Neuron (in vitro differentiated cells): ENCODE results near the gene CYP8B1.

Experiments used
- H2AFZ ChIP-seq: one replicate; pipeline ENCODE4 v1.6.1; 2013; ENCODE audit warnings: low read depth, mild to moderate bottlenecking, inconsistent platforms, low read length, moderate library complexity
- H3K27me3 ChIP-seq: one replicate; pipeline ENCODE4 v1.6.1; 2013; ENCODE audit warnings: low read length; ENCODE audit not compliant: insufficient read depth
- H3K36me3 ChIP-seq: one replicate; pipeline ENCODE4 v1.6.1; 2013; ENCODE audit warnings: low read length; ENCODE audit not compliant: insufficient read depth
- H3K4me1 ChIP-seq: one replicate; pipeline ENCODE4 v1.6.1; 2013; ENCODE audit warnings: low read length; ENCODE audit not compliant: insufficient read depth
- H3K4me3 ChIP-seq: 2 replicates; pipeline ENCODE4 v1.5.1; 2013; ENCODE audit warnings: mild to moderate bottlenecking, low read length, moderate library complexity
- H3K9me3 ChIP-seq: one replicate; pipeline ENCODE4 v1.6.1; 2013; ENCODE audit warnings: low read length

Gene CYP8B1

GRCh38 chr3:42877881-42878280, 2.2 kb upstream of the CYP8B1 start:
- H3K4me1 ChIP-seq = no peaks in the 10 kb centered on the region
- no peaks in the 10 kb centered on the region for H3K36me3 ChIP-seq
- H3K27me3 ChIP-seq = peaks cover 10% of the 10 kb centered on the region
- no peak overlapping the region for H3K4me3 ChIP-seq
- H3K9me3 ChIP-seq = no peaks in the 10 kb centered on the region
- no peak overlapping the region for H2AFZ ChIP-seq

- no peaks in the 10 kb centered on the region for H3K9me3 ChIP-seq
- no peak overlapping the region for H3K4me3 ChIP-seq
- H3K4me1 ChIP-seq = no peaks in the 10 kb centered on the region
- H2AFZ ChIP-seq = no peak overlapping the region
- H3K36me3 ChIP-seq = no peaks in the 10 kb centered on the region
- peaks cover 14% of the 10 kb centered on the region for H3K27me3 ChIP-seq
These were observed 1.5 kb upstream of the CYP8B1 start for GRCh38 chr3:42876940-42877720.

- Histone ChIP-seq H3K27me3 (peaks cover 14% of the 10 kb centered on the region), H3K36me3 (no peaks in the 10 kb centered on the region), H2AFZ (no peak overlapping the region), H3K9me3 (no peaks in the 10 kb centered on the region), H3K4me1 (no peaks in the 10 kb centered on the region), H3K4me3 (no peak overlapping the region)
These were observed 722 bp upstream of the CYP8B1 start for GRCh38 chr3:42876401-42876800.

- Histone ChIP-seq H3K9me3 (no peaks in the 10 kb centered on the region), H3K4me3 (no peak overlapping the region), H3K4me1 (no peaks in the 10 kb centered on the region), H3K36me3 (no peaks in the 10 kb centered on the region), H2AFZ (no peak overlapping the region), H3K27me3 (peaks cover 12% of the 10 kb centered on the region)
These were observed 930 bp downstream of the CYP8B1 start for GRCh38 chr3:42874749-42875148.

- Histone ChIP-seq H2AFZ (no peak overlapping the region), H3K4me1 (no peaks in the 10 kb centered on the region), H3K4me3 (no peak overlapping the region), H3K36me3 (no peaks in the 10 kb centered on the region), H3K27me3 (peaks cover 18% of the 10 kb centered on the region), H3K9me3 (no peaks in the 10 kb centered on the region)
These were observed 2.3 kb downstream of the CYP8B1 start for GRCh38 chr3:42873221-42873982.

- Histone ChIP-seq H3K4me3 (no peak overlapping the region), H3K9me3 (no peaks in the 10 kb centered on the region), H3K27me3 (peaks cover 16% of the 10 kb centered on the region), H3K4me1 (no peaks in the 10 kb centered on the region), H2AFZ (no peak overlapping the region), H3K36me3 (no peaks in the 10 kb centered on the region)
These were observed 3.0 kb downstream of the CYP8B1 start for GRCh38 chr3:42872718-42873117.

- Histone ChIP-seq H3K4me1 (no peaks in the 10 kb centered on the region), H3K9me3 (no peaks in the 10 kb centered on the region), H3K36me3 (no peaks in the 10 kb centered on the region), H3K4me3 (no peak overlapping the region), H2AFZ (no peak overlapping the region), H3K27me3 (peaks cover 16% of the 10 kb centered on the region)
These were observed 4.0 kb downstream of the CYP8B1 start for GRCh38 chr3:42871592-42872196.

GRCh38 chr3:42868841-42869240, 6.8 kb downstream of the CYP8B1 start:
- Histone ChIP-seq H3K4me1 (no peaks in the 10 kb centered on the region), H3K27me3 (peaks cover 11% of the 10 kb centered on the region), H3K36me3 (no peaks in the 10 kb centered on the region), H3K9me3 (no peaks in the 10 kb centered on the region), H2AFZ (no peak overlapping the region), H3K4me3 (no peak overlapping the region)

GRCh38 chr3:42867138-42867537, 8.5 kb downstream of the CYP8B1 start:
- Histone ChIP-seq H3K4me3 (no peak overlapping the region), H3K27me3 (peaks cover 7% of the 10 kb centered on the region), H3K4me1 (no peaks in the 10 kb centered on the region), H2AFZ (no peak overlapping the region), H3K9me3 (no peaks in the 10 kb centered on the region), H3K36me3 (no peaks in the 10 kb centered on the region)

- H3K4me3 ChIP-seq = no peak overlapping the region
- H3K4me1 ChIP-seq = no peaks in the 10 kb centered on the region
- no peaks in the 10 kb centered on the region for H3K36me3 ChIP-seq
- peaks cover 7% of the 10 kb centered on the region for H3K27me3 ChIP-seq
- no peak overlapping the region for H2AFZ ChIP-seq
- H3K9me3 ChIP-seq = no peaks in the 10 kb centered on the region
These were observed 10.4 kb downstream of the CYP8B1 start for GRCh38 chr3:42865256-42865655.

GRCh38 chr3:42864321-42864950, 11.2 kb downstream of the CYP8B1 start:
- Histone ChIP-seq H2AFZ (no peak overlapping the region), H3K4me3 (no peak overlapping the region), H3K36me3 (no peaks in the 10 kb centered on the region), H3K27me3 (peaks cover 3% of the 10 kb centered on the region), H3K9me3 (no peaks in the 10 kb centered on the region), H3K4me1 (no peaks in the 10 kb centered on the region)

GRCh38 chr3:42856544-42856943, 19.1 kb downstream of the CYP8B1 start:
- Histone ChIP-seq H3K4me3 (no peak overlapping the region), H3K4me1 (no peaks in the 10 kb centered on the region), H2AFZ (no peak overlapping the region), H3K27me3 (no peaks in the 10 kb centered on the region), H3K36me3 (no peaks in the 10 kb centered on the region), H3K9me3 (no peaks in the 10 kb centered on the region)
